HL-60 (cell line): ENCODE measurements around the gene NDP.

ENCODE experiments used
- DNase-seq, 2 experiments: peaks; one replicate each; pipeline ENCODE4 v3.0.0-alpha.2; 2010 to 2020; ENCODE audit warnings: low read depth in 1 of 2, low spot score in 1 of 2
- H3K27ac ChIP-seq: fragments of 250-450 bp; sonication (Bioruptor Pico); replicated peaks from 2 replicates; pipeline ENCODE4 v1.5.1; 2020; ENCODE audit warnings: mild to moderate bottlenecking, moderate library complexity
- H3K27me3 ChIP-seq: fragments of 250-450 bp; sonication (Bioruptor Pico); 2 replicates; pipeline ENCODE4 v1.5.1; 2021; ENCODE audit warnings: mild to moderate bottlenecking, moderate library complexity; ENCODE audit not compliant: insufficient read depth, poor library complexity, severe bottlenecking
- H3K4me3 ChIP-seq: replicated peaks from 2 replicates; pipeline ENCODE4 v1.5.1; 2011; ENCODE audit warnings: mild to moderate bottlenecking, control low read depth, low read length; ENCODE audit not compliant: insufficient read depth
- CTCF ChIP-seq: IDR thresholded peaks from one replicate; pipeline ENCODE4 v1.5.1; 2011; ENCODE audit warnings: low read length, control low read depth, inconsistent platforms; ENCODE audit not compliant: insufficient read depth
- GABPA ChIP-seq: IDR thresholded peaks from 2 replicates; pipeline ENCODE4 v1.6.1; 2012; ENCODE audit warnings: low read depth
- POLR2AphosphoS5 ChIP-seq: IDR thresholded peaks from 2 replicates; pipeline ENCODE4 v1.6.1; 2012; ENCODE audit warnings: low read depth
- REST ChIP-seq: IDR thresholded peaks from 2 replicates; pipeline ENCODE4 v1.6.1; 2012; ENCODE audit warnings: low read depth; ENCODE audit not compliant: insufficient replicate concordance
- SPI1 ChIP-seq: IDR thresholded peaks from 2 replicates; pipeline ENCODE4 v1.6.1; 2012; ENCODE audit warnings: low read depth, mild to moderate bottlenecking, borderline replicate concordance

The NDP gene

GRCh38 chrX:43958529-43958928 lies 14.7 kb downstream of the NDP start:
- Histone ChIP-seq H3K27ac (no peak overlapping the region), H3K4me3 (no peak overlapping the region), H3K27me3 (no peaks in the 10 kb centered on the region)
- DNase-seq, result peak; percentile 14 to 42
- TF ChIP-seq CTCF (peak; percentile 36), GABPA (no peak)

- DNase-seq, result no peak
- no peak overlapping the region for H3K27ac ChIP-seq
- no peaks in the 10 kb centered on the region for H3K27me3 ChIP-seq
- no peak overlapping the region for H3K4me3 ChIP-seq
- TF ChIP-seq SPI1, result no peak
- no peak for TF ChIP-seq CTCF
- no peak for TF ChIP-seq REST
- no peak for TF ChIP-seq POLR2AphosphoS5
- TF ChIP-seq GABPA, result no peak
Observed at GRCh38 chrX:43956034-43956433, 17.2 kb downstream of the NDP start.

- DNase-seq, result no peak
- Histone ChIP-seq H3K27me3 (no peaks in the 10 kb centered on the region), H3K27ac (no peak overlapping the region), H3K4me3 (no peak overlapping the region)
- TF ChIP-seq SPI1, result no peak
Observed at GRCh38 chrX:43953218-43953617, 20.0 kb downstream of the NDP start.

GRCh38 chrX:43949669-43950068 lies 23.5 kb downstream of the NDP start:
- Histone ChIP-seq H3K4me3 (no peak overlapping the region), H3K27ac (no peak overlapping the region), H3K27me3 (no peaks in the 10 kb centered on the region)
- no peak for DNase-seq
- TF ChIP-seq CTCF, result no peak
- no peak for TF ChIP-seq REST
- TF ChIP-seq POLR2AphosphoS5, result no peak
- TF ChIP-seq SPI1, result no peak
- no peak for TF ChIP-seq GABPA
